Measurements from ENCODE around the gene TMEM86B. TPM values are rescaled to one million over a fixed set of nuclear protein-coding genes. Genes with fewer than 3 reads are reported as not detected.

Gene TMEM86B
- total RNA-seq, 4 donors from 2014 or later = 1.8 to 7.9 (median 2.4) TPM; not detected in 1

- Histone ChIP-seq H3K9me3 (no peaks in the 10 kb centered on the region), H3K4me1 (no peaks in the 10 kb centered on the region), H3K27ac (no peak overlapping the region), H3K36me3 (no peaks in the 10 kb centered on the region), H3K4me3 (no peak overlapping the region), H3K27me3 (no peaks in the 10 kb centered on the region)
- no peak for DNase-seq
- intact Hi-C loops (cut with DNase I; ENCODE audit: low total_unique reads) = no loop called here
- no peak for TF ChIP-seq CTCF (IDR thresholded peaks at IDR 0.05)
- TF ChIP-seq POLR2A (IDR thresholded peaks at IDR 0.05) = no peak
Measured at GRCh38 chr19:55186080-55186479, 42.5 kb downstream of the TMEM86B start.

GRCh38 chr19:55181740-55182139, 46.8 kb downstream of the TMEM86B start:
- no peak overlapping the region for H3K4me3 ChIP-seq
- H3K27me3 ChIP-seq = peaks cover 21 to 29% of the 10 kb centered on the region in 2 donors
- H3K4me1 ChIP-seq = peaks cover 0 to 5% of the 10 kb centered on the region in 2 donors
- H3K27ac ChIP-seq = no peak overlapping the region
- no peaks in the 10 kb centered on the region for H3K9me3 ChIP-seq
- DNase-seq = no peak
- H3K36me3 ChIP-seq = no peaks in the 10 kb centered on the region
- intact Hi-C loops (cut with DNase I; ENCODE audit: low total_unique reads) = no loop called here
- TF ChIP-seq CTCF (IDR thresholded peaks at IDR 0.05) = no peak
- no peak for TF ChIP-seq POLR2A (IDR thresholded peaks at IDR 0.05)

- no peaks in the 10 kb centered on the region for H3K36me3 ChIP-seq
- peaks cover 30 to 48% of the 10 kb centered on the region in 2 donors for H3K27me3 ChIP-seq
- TF ChIP-seq POLR2A (IDR thresholded peaks at IDR 0.05) (no peak), CTCF (IDR thresholded peaks at IDR 0.05) (no peak)
- H3K4me3 ChIP-seq = no peak within 1 kb of the TSS
- H3K4me1 ChIP-seq = peaks cover 0 to 5% of the 10 kb centered on the region in 2 donors
- H3K27ac ChIP-seq = no peak within 1 kb of the TSS
- no peak for DNase-seq
- no peaks in the 10 kb centered on the region for H3K9me3 ChIP-seq
- intact Hi-C loops (cut with DNase I; ENCODE audit: low total_unique reads) = no loop called here
Measured at GRCh38 chr19:55179606-55180484, 48.7 kb downstream of the TMEM86B start, which contains the start of gene SYT5. Gene SYT5, minus strand, starts transcription at chr19:55180289. Its CDS starts 1,248 bp downstream, at chr19:55179041.

GRCh38 chr19:55178781-55179599, 49.6 kb downstream of the TMEM86B start:
- Histone ChIP-seq H3K36me3 (no peaks in the 10 kb centered on the region), H3K4me3 (no peak overlapping the region), H3K27me3 (peaks cover 35 to 56% of the 10 kb centered on the region in 2 donors), H3K27ac (no peak overlapping the region), H3K9me3 (no peaks in the 10 kb centered on the region), H3K4me1 (peaks cover 0 to 5% of the 10 kb centered on the region in 2 donors)
- peak; percentile 34 to 52 for DNase-seq
- TF ChIP-seq CTCF (IDR thresholded peaks at IDR 0.05) = no peak
- no peak for TF ChIP-seq POLR2A (IDR thresholded peaks at IDR 0.05)
- intact Hi-C loops (cut with DNase I; ENCODE audit: low total_unique reads) = no loop called here

Small RNA genes lying within 50 kb of the gene (microRNA-seq; reads per million reads assigned to microRNA genes)
- gene MIR6802 (ENCODE audit: borderline microRNAs expressed, borderline replicate concordance) (not detected), gene MIR6803 (ENCODE audit: borderline microRNAs expressed, borderline replicate concordance) (6.4 reads per million, percentile 11 among the genes with 10 or more reads in this experiment), gene MIR6804 (ENCODE audit: borderline microRNAs expressed, borderline replicate concordance) (not detected)

Small RNA genes lying within 50 kb of the gene (small RNA-seq; reads per million reads assigned to genes)
- not detected for gene MIR6802
- gene MIR6803 = not detected
- gene MIR6804 = not detected

Other genes with a start within 250 kb of the TMEM86B start
- under 1 TPM in 2 of 4 donors, not detected in 2; 0.28 to 0.85 TPM for gene GP6, start 190.5 kb downstream of the TMEM86B start, total RNA-seq
- gene RDH13, start 165.6 kb downstream of the TMEM86B start, total RNA-seq = 10 to 100 TPM in 3 of 4 donors, 1 to 10 TPM in 1; 2.6 to 48.7 (median 17.1) TPM
- gene EPS8L1, start 152.9 kb downstream of the TMEM86B start, total RNA-seq = 10 to 100 TPM in 1 of 4 donors, 1 to 10 TPM in 2, not detected in 1; 4.2 to 22.4 (median 5.6) TPM
- gene PPP1R12C, start 111.1 kb downstream of the TMEM86B start, total RNA-seq = 100 to 1,000 TPM in 2 of 4 donors, 10 to 100 TPM in 2; 43.5 to 288 (median 116) TPM
- 1 to 10 TPM in 2 of 4 donors, not detected in 2; 2.5 to 9.3 TPM for gene TNNT1, start 79.6 kb downstream of the TMEM86B start, total RNA-seq
- gene TNNI3, start 71.0 kb downstream of the TMEM86B start, total RNA-seq = 1 to 10 TPM in 1 of 4 donors, under 1 TPM in 1, not detected in 2; 0.55 to 3.3 TPM
- gene DNAAF3, start 62.1 kb downstream of the TMEM86B start, total RNA-seq = 1 to 10 TPM in 3 of 4 donors, not detected in 1; 3.1 to 4.4 (median 3.9) TPM
- under 1 TPM in 1 of 4 donors, not detected in 3; 0.35 TPM for gene SYT5, start 48.5 kb downstream of the TMEM86B start, total RNA-seq
- 1 to 10 TPM in 2 of 4 donors, under 1 TPM in 1, not detected in 1; 0.29 to 3.8 (median 3.2) TPM for gene PTPRH, start 19.3 kb downstream of the TMEM86B start, total RNA-seq
- gene PPP6R1, start 30.3 kb upstream of the TMEM86B start, total RNA-seq = 10 to 100 TPM in 2 of 4 donors, 1 to 10 TPM in 2; 5.6 to 70.4 (median 16.3) TPM
- gene HSPBP1, start 51.3 kb upstream of the TMEM86B start, total RNA-seq = 10 to 100 TPM in 3 of 4 donors, 1 to 10 TPM in 1; 1.3 to 37.4 (median 25.6) TPM
- 10 to 100 TPM in 2 of 4 donors, 1 to 10 TPM in 1, not detected in 1; 4.1 to 17.1 (median 12.0) TPM for gene BRSK1, start 55.2 kb upstream of the TMEM86B start, total RNA-seq
- 1 to 10 TPM in 1 of 4 donors, not detected in 3; 2.6 TPM for gene TMEM150B, start 96.6 kb upstream of the TMEM86B start, total RNA-seq
- 10 to 100 TPM; 12.4 to 65.6 (median 15.9) TPM for gene KMT5C, start 111.1 kb upstream of the TMEM86B start, total RNA-seq
- gene COX6B2, start 126.0 kb upstream of the TMEM86B start, total RNA-seq = 1 to 10 TPM in 1 of 4 donors, under 1 TPM in 1, not detected in 2; 0.14 to 4.6 TPM
- under 1 TPM in 1 of 4 donors, not detected in 3; 0.18 TPM for gene GARIN5B, start 134.5 kb upstream of the TMEM86B start, total RNA-seq
- gene IL11, start 141.7 kb upstream of the TMEM86B start, total RNA-seq = 1 to 10 TPM in 1 of 4 donors, not detected in 3; 1.6 TPM
- gene TMEM190, start 148.1 kb upstream of the TMEM86B start, total RNA-seq = 1 to 10 TPM in 1 of 4 donors, not detected in 3; 1.1 TPM
- 1 to 10 TPM in 1 of 4 donors, under 1 TPM in 1, not detected in 2; 0.83 to 2.3 TPM for gene TMEM238, start 155.5 kb upstream of the TMEM86B start, total RNA-seq
- gene RPL28, start 157.2 kb upstream of the TMEM86B start, total RNA-seq = 1,000 to 10,000 TPM in 1 of 4 donors, 100 to 1,000 TPM in 2, 10 to 100 TPM in 1; 20.7 to 1,084 (median 431) TPM
- 100 to 1,000 TPM in 1 of 4 donors, 10 to 100 TPM in 2, 1 to 10 TPM in 1; 3.2 to 141 (median 21.5) TPM for gene UBE2S, start 179.0 kb upstream of the TMEM86B start, total RNA-seq
- gene SHISA7, start 214.5 kb upstream of the TMEM86B start, total RNA-seq = not detected
- 10 to 100 TPM in 3 of 4 donors, 1 to 10 TPM in 1; 1.2 to 78.6 (median 23.8) TPM for gene ISOC2, start 232.9 kb upstream of the TMEM86B start, total RNA-seq
- not detected for gene C19orf85, start 236.0 kb upstream of the TMEM86B start, total RNA-seq
- gene ZNF628, start 247.9 kb upstream of the TMEM86B start, total RNA-seq = 10 to 100 TPM in 2 of 4 donors, 1 to 10 TPM in 1, not detected in 1; 1.0 to 29.5 (median 11.9) TPM

Data from uterus (tissue), 4 donors.